ENCODE measurements around the gene VWDE.

Gene VWDE

DNA sequence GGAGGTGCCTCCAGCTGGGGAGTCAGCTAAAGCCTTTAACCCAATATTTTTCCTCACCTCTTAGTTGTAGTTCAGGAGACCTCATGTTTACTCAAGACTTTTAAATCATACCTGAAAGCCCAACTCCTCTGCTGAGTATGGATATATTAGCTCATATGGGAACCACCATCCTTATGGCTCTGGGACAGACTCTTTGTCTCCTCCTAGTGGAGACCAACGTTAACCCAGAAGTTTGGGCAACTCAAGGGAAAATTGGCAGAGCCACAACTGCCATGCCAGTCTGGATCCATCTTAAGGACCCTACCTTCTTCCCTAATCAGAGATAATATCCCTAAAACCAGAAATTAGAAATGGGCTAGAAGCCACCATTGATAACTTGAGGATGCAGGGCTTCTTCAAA lies 111.8 kb downstream of the VWDE start:
- DNase-seq (ENCODE audit: low read depth in 2 of 2, low spot score in 1 of 2): no peak

DNA sequence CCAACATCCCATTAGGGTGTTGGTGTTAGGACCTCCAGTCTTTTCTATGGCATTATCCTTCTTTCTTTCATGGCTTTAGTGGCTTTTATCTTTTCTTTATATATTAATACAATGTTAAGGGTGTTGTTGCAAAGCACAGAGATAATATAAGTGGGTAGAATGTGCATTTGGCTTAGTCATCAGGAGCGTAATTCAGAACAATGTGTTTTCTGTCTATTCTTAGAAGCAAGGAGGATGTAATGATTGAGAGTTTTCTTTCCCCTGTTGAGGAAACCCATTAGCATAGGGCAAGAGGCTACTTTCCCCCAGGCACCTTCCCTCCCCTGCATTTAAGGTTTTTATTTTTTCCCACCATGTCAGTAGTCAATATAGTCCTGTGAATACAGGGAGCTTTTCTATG lies 112.9 kb downstream of the VWDE start:
- DNase-seq (ENCODE audit: low read depth in 2 of 2, low spot score in 1 of 2): no peak

DNA sequence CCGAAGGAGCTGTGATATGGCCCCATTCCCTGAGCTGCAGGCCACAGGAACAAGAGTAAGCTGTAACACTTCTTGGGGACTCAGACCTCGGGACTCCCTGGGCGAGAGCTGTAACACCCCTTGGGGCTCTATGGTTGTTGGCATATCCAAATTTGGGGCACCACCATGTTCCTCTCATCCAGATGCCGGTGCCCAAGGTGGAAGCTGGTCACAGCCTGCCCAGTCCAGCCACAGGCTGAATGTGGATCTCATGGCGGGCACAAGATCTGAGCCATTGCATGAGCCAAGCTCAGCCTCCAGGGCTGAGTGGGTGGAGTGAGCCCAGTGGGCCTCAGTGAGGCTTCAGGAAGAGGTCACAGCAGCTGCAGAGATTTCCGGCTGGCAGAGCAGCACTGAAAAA lies 113.7 kb downstream of the VWDE start:
- DNase-seq (ENCODE audit: low read depth in 2 of 2, low spot score in 1 of 2): no peak

DNA sequence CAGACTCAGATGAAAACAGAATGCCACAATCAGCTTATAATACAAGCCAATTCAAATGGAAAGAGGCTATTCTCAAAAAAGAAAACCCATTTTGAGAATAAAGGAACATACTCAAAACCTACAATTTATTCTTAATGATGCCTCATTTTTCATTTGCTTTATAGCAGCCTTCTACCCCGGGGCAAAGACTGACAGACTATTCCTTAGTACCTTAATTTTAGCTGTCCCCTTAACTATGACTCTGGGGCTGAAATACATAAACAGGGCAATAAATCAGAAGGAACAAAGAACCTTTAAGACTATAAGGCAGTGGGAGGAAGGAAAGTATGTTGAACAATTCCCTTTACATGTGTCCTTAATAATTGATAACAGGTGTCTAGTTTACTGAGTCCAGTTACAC lies 115.8 kb downstream of the VWDE start:
- no peak for DNase-seq (ENCODE audit: low read depth in 2 of 2, low spot score in 1 of 2)

DNA sequence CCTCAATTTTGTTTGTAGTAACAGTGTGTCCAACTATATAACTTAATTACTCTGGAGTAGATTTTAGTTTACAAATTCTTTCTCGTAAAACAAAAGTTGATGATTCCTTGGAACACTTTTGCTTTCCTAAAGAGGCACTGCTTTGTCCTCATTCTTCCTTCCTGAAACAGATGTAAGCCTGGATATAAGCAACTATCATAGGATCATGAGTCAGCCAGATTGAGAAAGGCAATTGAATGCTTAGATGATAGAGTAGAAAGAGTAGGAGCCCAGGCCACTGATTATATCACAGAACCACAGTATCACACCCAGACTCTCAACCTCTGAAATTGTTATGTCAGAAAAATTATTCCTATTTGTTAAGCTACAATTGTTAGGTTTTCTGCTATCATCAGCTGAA lies 122.6 kb downstream of the VWDE start:
- no peak for DNase-seq (ENCODE audit: low read depth in 2 of 2, low spot score in 1 of 2)

Data from stimulated activated CD8-positive, alpha-beta memory T cell treated with anti-CD3 and anti-CD28 coated beads, Interleukin-4, amount 100 ng/mL, for 1 hour (primary cell).